Caco-2 (cell line): ENCODE results near the gene IDI2. TPM values are rescaled to one million over a fixed set of nuclear protein-coding genes. Genes with fewer than 3 reads are reported as not detected.

Experiments used
- BruUV-seq: library from RNA; stranded (reverse); fragments of 400-500 nt; replicated peaks from 2 replicates; lab custom pipeline; 2021; lab: Mats Ljungman, UMichigan
- CTCF ChIA-PET: fragments of 300-600 bp; sonication (Branson Sonifier 250); formaldehyde crosslinking; loops from one replicate; lab custom pipeline; 2022; ENCODE audit warnings: antibody characterized with exemption; lab: Charles Lee
- POLR2A ChIA-PET: fragments of 300-600 bp; sonication (Branson Sonifier 250); formaldehyde crosslinking; loops from one replicate; lab custom pipeline; 2022; ENCODE audit warnings: antibody characterized with exemption; lab: Charles Lee
- DNase-seq, 2 experiments: peaks; one replicate each; pipeline versions ENCODE4 v3.0.0 to v3.0.0-alpha.2; 2020 to 2022
- H3K27me3 ChIP-seq: replicated peaks from 2 replicates; pipeline ENCODE4 v1.6.0; 2011; ENCODE audit warnings: low read length; ENCODE audit not compliant: control insufficient read depth, insufficient read depth
- H3K36me3 ChIP-seq: 2 replicates; pipeline ENCODE4 v1.5.1; 2011; ENCODE audit warnings: low read length; ENCODE audit not compliant: control insufficient read depth, insufficient read depth
- H3K4me1 ChIP-seq: fragments of 250-450 bp; sonication (Bioruptor Pico); 2 replicates; pipeline ENCODE4 v1.5.1; 2020; ENCODE audit warnings: mild to moderate bottlenecking
- H3K4me3 ChIP-seq: 2 replicates; pipeline ENCODE4 v1.5.1; 2011; ENCODE audit warnings: low read depth, mild to moderate bottlenecking, control low read depth, low read length
- H3K9me3 ChIP-seq: fragments of 250-450 bp; sonication (Bioruptor Pico); 2 replicates; pipeline ENCODE4 v1.5.1; 2020; ENCODE audit warnings: mild to moderate bottlenecking, moderate library complexity
- H3K27ac Mint-ChIP-seq: one replicate; pipeline ENCODE4 v1.8.0; 2022; ENCODE audit warnings: mixed read lengths; ENCODE audit not compliant: unreplicated experiment
- H3K27me3 Mint-ChIP-seq: one replicate; pipeline ENCODE4 v1.8.0; 2022; ENCODE audit warnings: mixed read lengths; ENCODE audit not compliant: insufficient read depth, unreplicated experiment
- H3K36me3 Mint-ChIP-seq: one replicate; pipeline ENCODE4 v1.8.0; 2022; ENCODE audit warnings: mild to moderate bottlenecking, mixed read lengths; ENCODE audit not compliant: insufficient read depth, unreplicated experiment
- H3K4me1 Mint-ChIP-seq: one replicate; pipeline ENCODE4 v1.8.0; 2022; ENCODE audit warnings: low read depth, mixed read lengths; ENCODE audit not compliant: unreplicated experiment
- H3K4me3 Mint-ChIP-seq: one replicate; pipeline ENCODE4 v1.8.0; 2022; ENCODE audit warnings: mild to moderate bottlenecking, moderate library complexity, mixed read lengths; ENCODE audit not compliant: unreplicated experiment
- H3K9me3 Mint-ChIP-seq: one replicate; pipeline ENCODE4 v1.8.0; 2022; ENCODE audit warnings: mixed read lengths; ENCODE audit not compliant: unreplicated experiment
- CTCF ChIP-seq, 2 experiments: fragments of 200-600 bp in 1 of 2; IDR thresholded peaks; 1 replicate in 1 of 2; 2 replicates in 1 of 2; pipeline versions ENCODE4 v1.5.1 to v1.8.0; 2011 to 2022; ENCODE audit warnings: antibody characterized with exemption in 1 of 2, control low read depth in 1 of 2, inconsistent platforms in 1 of 2, low read depth in 1 of 2, low read length in 1 of 2, mild to moderate bottlenecking in 1 of 2, moderate library complexity in 1 of 2; ENCODE audit not compliant: insufficient read depth in 1 of 2, severe bottlenecking in 1 of 2, unreplicated experiment in 1 of 2
- intact Hi-C: fragments of 100-400 bp; cut with micrococcal nuclease; formaldehyde crosslinking; loops from one replicate; pipeline ENCODE4 v1.10.0; 2022; ENCODE audit not compliant: unreplicated experiment
- total RNA-seq: library from RNA; stranded (reverse); gene quantifications from 2 replicates; pipeline ENCODE4 v1.2.3, GENCODE V29; 2022

IDI2 gene
- total RNA-seq, 1 experiment from 2014 or later = not detected

- Histone ChIP-seq H3K36me3 (no peaks in the 10 kb centered on the region; the same call in 1 of the 2 replicates), H3K4me3 (no peak overlapping the region), H3K9me3 (no peaks in the 10 kb centered on the region), H3K27me3 (no peaks in the 10 kb centered on the region), H3K4me1 (peaks cover 5% of the 10 kb centered on the region)
- Mint-ChIP-seq H3K9me3 (no peaks in the 10 kb centered on the region), H3K4me3 (no peak overlapping the region), H3K36me3 (peaks cover 20% of the 10 kb centered on the region), H3K4me1 (no peaks in the 10 kb centered on the region), H3K27ac (no peak overlapping the region), H3K27me3 (no peaks in the 10 kb centered on the region)
- TF ChIP-seq CTCF (IDR thresholded peaks at IDR 0.05; ENCODE audit: insufficient read depth in 1 of 2, low read depth in 1 of 2, low read length in 1 of 2, severe bottlenecking in 1 of 2, unreplicated experiment in 1 of 2) = no peak
- intact Hi-C loops = no loop called here
- no peak for DNase-seq
- ChIA-PET CTCF (no interaction called here), POLR2A (interaction anchor here (1.6 kb wide), 1 partner anchor 14 kb away, joined by 9 read pairs; the partner anchor contains the start of gene IDI1)
- BruUV-seq = no TSS peak
These were observed 9.1 kb upstream of the IDI2 start for GRCh38 chr10:1034758-1035157.

GRCh38 chr10:1033601-1034000 is 7.9 kb upstream of the IDI2 start:
- Histone ChIP-seq H3K4me1 (0 out of 2 replicates have a peak, but pooled peaks cover 5% of the 10 kb centered on the region), H3K4me3 (no peak overlapping the region), H3K27me3 (no peaks in the 10 kb centered on the region), H3K36me3 (no peaks in the 10 kb centered on the region), H3K9me3 (no peaks in the 10 kb centered on the region)
- Mint-ChIP-seq H3K4me1 (peaks cover 3% of the 10 kb centered on the region), H3K27ac (no peak overlapping the region), H3K4me3 (no peak overlapping the region), H3K27me3 (no peaks in the 10 kb centered on the region), H3K36me3 (peaks cover 18% of the 10 kb centered on the region), H3K9me3 (no peaks in the 10 kb centered on the region)
- ChIA-PET CTCF (no interaction called here), POLR2A (interaction anchor here (0.6 kb wide), 1 partner anchor 46 kb away, joined by 3 read pairs; no protein-coding TSS in a partner anchor)
- TF ChIP-seq CTCF (IDR thresholded peaks at IDR 0.05; ENCODE audit: insufficient read depth in 1 of 2, low read depth in 1 of 2, low read length in 1 of 2, severe bottlenecking in 1 of 2, unreplicated experiment in 1 of 2) = no peak
- no TSS peak for BruUV-seq
- DNase-seq = no peak
- intact Hi-C loops = no loop called here

GRCh38 chr10:1029838-1030237 is 4.2 kb upstream of the IDI2 start:
- no peak for DNase-seq
- Mint-ChIP-seq H3K27ac (no peak overlapping the region), H3K9me3 (no peaks in the 10 kb centered on the region), H3K36me3 (no peaks in the 10 kb centered on the region), H3K4me3 (no peak overlapping the region), H3K27me3 (no peaks in the 10 kb centered on the region), H3K4me1 (peaks cover 6% of the 10 kb centered on the region)
- Histone ChIP-seq H3K4me1 (0 out of 2 replicates have a peak, but pooled peaks cover 9% of the 10 kb centered on the region), H3K27me3 (no peaks in the 10 kb centered on the region), H3K4me3 (no peak overlapping the region), H3K36me3 (no peaks in the 10 kb centered on the region), H3K9me3 (no peaks in the 10 kb centered on the region)
- BruUV-seq = no TSS peak
- ChIA-PET CTCF (interaction anchor here (0.7 kb wide), 1 partner anchor 669 kb away, joined by 3 read pairs; no protein-coding TSS in a partner anchor), POLR2A (interaction anchor here (2.3 kb wide), 1 partner anchor 19 kb away, joined by 11 read pairs; the partner anchor contains the start of gene IDI1)
- no peak for TF ChIP-seq CTCF (IDR thresholded peaks at IDR 0.05; ENCODE audit: insufficient read depth in 1 of 2, low read depth in 1 of 2, low read length in 1 of 2, severe bottlenecking in 1 of 2, unreplicated experiment in 1 of 2)
- intact Hi-C loops = no loop called here
